Left lung (tissue), 10 donors: ENCODE data around the gene EPB41L5. TPM values are rescaled to one million over a fixed set of nuclear protein-coding genes. Genes with fewer than 3 reads are reported as not detected.
A peak's percentile ranks its signal among the peaks of the same experiment; 100 is the strongest.
"Not testable (repeated sequence)": the region's sequence is repeated elsewhere in the genome, so short reads cannot be mapped to it uniquely, and the experiment has no call there.

Experiments used
- ATAC-seq: fragments of 200-7000 bp; cut with Tn5 transposase; one replicate; pipeline ENCODE4 v1.9.1; 2020; ENCODE audit warnings: moderate library complexity
- DNase-seq, 4 donors: peaks; one replicate each; pipeline ENCODE4 v3.0.0-alpha.2; 2013 to 2020
- H3K27ac ChIP-seq, 2 donors: fragments of 200-600 bp; sonication (generic) in 1 of 2; one replicate each; pipeline versions ENCODE4 v1.5.0 to v1.8.0; 2020 to 2021
- H3K27me3 ChIP-seq, 2 donors: fragments of 200-600 bp; sonication (generic) in 1 of 2; one replicate each; pipeline versions ENCODE4 v1.5.0 to v1.8.0; 2020 to 2021
- H3K36me3 ChIP-seq, 2 donors: fragments of 200-600 bp; sonication (generic) in 1 of 2; one replicate each; pipeline versions ENCODE4 v1.5.0 to v1.8.0; 2020 to 2021
- H3K4me1 ChIP-seq, 2 donors: fragments of 200-600 bp; one replicate each; pipeline ENCODE4 v1.8.0; 2021
- H3K4me3 ChIP-seq, 2 donors: fragments of 200-600 bp; sonication (generic) in 1 of 2; one replicate each; pipeline versions ENCODE4 v1.5.0 to v1.8.0; 2020 to 2021; ENCODE audit warnings: mild to moderate bottlenecking in 1 of 2
- H3K9me3 ChIP-seq, 2 donors: fragments of 200-600 bp; sonication (generic) in 1 of 2; one replicate each; pipeline versions ENCODE4 v1.5.0 to v1.8.0; 2020 to 2021
- CTCF ChIP-seq, 2 donors: fragments of 200-600 bp; sonication (generic) in 1 of 2; IDR thresholded peaks; one replicate each; pipeline versions ENCODE4 v1.5.0 to v1.8.0; 2021; ENCODE audit warnings: antibody characterized with exemption in 2 of 2
- intact Hi-C, 2 donors: fragments of 100-400 bp; cut with DNase I; formaldehyde crosslinking; loops; one replicate each; pipeline versions ENCODE4 v1.11.2 to v1.14.2; 2022
- polyA plus RNA-seq, 6 donors: library from polyadenylated mRNA; unstranded; fragments of 120-200 nt; gene quantifications; one replicate each; pipeline ENCODE4 v1.2.1, GENCODE V29; 2013; ENCODE audit not compliant: insufficient read length in 6 of 6
- total RNA-seq, 2 donors: library from RNA; stranded (reverse); fragmentation: NEBNext Ultra II Directional; extraction: Animal tissue kit (Norgen Biotek cat#: 25700); gene quantifications; one replicate each; pipeline ENCODE4 v1.2.1, GENCODE V29; 2021
- donor health status: DM: no; HTN: yes; CAD: no.
- donor health status: DM: no; HTN: no; CAD: no.

Gene EPB41L5
- total and polyA plus RNA-seq, 8 donors, result 36.0 to 53.8 (median 38.9) TPM

GRCh38 chr2:120134263-120134662, 121.4 kb downstream of the EPB41L5 start:
- H3K9me3 ChIP-seq, result no peaks in the 10 kb centered on the region
- H3K27me3 ChIP-seq, result no peaks in the 10 kb centered on the region
- ATAC-seq (peak; percentile 68), DNase-seq (no peak)
- peaks cover 0 to 6% of the 10 kb centered on the region in 2 donors for H3K36me3 ChIP-seq
- H3K27ac ChIP-seq, result no peak overlapping the region
- TF ChIP-seq CTCF (IDR thresholded peaks at IDR 0.05), result no peak
- no peak overlapping the region for H3K4me3 ChIP-seq
- intact Hi-C loops, result no loop called here
- H3K4me1 ChIP-seq, result no peaks in the 10 kb centered on the region

DNA sequence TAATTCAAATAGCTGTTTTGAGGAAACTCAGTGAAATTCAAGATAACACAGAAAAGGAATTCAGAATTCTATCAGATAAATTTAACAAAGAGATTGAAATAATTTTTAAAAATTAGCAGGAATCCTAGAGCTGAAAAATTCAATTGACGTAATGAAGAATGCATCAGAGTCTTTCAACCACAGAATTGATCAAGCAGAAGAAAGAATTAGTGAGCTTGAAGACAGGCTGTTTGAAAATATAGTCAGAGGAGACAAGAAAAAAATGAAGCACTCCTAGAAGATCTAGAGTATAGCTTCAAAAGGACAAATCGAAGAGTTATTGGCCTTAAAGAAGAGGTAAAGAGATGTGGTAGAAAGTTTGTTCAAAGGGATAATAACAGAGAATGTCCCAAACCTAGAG, 122.1 kb downstream of the EPB41L5 start:
- H3K27ac ChIP-seq, ATAC-seq, H3K4me1 ChIP-seq, DNase-seq, H3K36me3 ChIP-seq, H3K9me3 ChIP-seq, H3K27me3 ChIP-seq, H3K4me3 ChIP-seq, intact Hi-C loops: not testable (repeated sequence)

DNA sequence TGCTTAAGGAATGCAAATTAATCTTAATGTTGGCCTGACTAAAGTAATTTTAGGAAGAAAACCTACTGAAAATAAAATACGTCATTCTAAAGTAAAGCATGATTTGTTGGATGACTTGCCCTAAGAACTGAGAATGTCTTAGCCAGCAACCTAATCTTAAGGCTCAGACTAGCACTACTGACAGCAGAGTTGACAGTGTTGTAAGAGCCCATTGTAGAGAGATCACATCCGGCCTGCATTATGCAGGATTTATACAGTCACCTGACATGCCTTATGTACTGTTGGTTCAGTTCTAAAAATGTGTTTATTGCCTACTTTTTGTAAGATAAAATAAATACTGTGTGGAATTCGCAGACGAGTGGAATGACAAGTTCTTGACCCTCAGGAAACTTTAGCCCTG, 128.0 kb downstream of the EPB41L5 start:
- no peaks in the 10 kb centered on the region for H3K36me3 ChIP-seq
- ATAC-seq (no peak), DNase-seq (no peak)
- TF ChIP-seq CTCF (IDR thresholded peaks at IDR 0.05), result no peak
- H3K27ac ChIP-seq, result no peak overlapping the region
- H3K27me3 ChIP-seq, result no peaks in the 10 kb centered on the region
- H3K4me1 ChIP-seq, result no peaks in the 10 kb centered on the region
- no peaks in the 10 kb centered on the region for H3K9me3 ChIP-seq
- intact Hi-C loops, result no loop called here
- no peak overlapping the region for H3K4me3 ChIP-seq

DNA sequence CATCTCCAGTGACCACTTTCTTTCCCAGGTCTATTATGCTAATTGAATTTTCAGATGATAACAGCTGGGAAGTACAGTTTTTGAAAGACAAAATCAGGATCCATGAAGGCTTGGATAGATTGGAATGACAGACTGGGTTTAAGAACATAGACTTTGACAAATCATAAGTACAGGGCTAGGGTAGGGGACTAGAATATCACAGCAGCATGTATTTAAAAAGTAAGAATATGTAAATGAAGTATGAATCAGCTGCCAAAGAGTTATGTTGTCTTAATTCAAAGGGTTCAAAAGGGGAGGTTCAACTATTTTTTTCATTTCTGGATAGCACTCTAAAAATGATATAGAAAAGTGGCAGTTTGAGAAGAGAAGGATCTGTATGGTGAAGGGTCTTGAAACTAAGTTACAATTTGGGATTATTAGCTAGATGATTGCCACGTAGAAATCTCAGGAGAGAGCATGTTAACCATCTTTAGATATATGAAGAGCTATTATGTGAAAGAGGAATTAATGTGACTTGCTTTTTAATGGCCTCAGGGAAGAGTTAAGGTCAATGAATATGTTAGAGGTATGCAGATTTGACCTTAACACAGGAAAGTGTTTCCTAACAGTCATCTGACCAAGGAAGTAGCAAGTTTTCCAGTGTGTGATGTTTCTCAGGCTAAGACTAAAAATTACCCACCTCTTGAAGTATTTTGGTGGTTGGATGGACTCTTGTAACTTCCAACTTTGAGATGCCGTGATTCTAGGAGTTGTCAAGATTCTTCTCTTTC, 128.6 kb downstream of the EPB41L5 start:
- intact Hi-C loops, result no loop called here
- Histone ChIP-seq H3K27me3 (no peaks in the 10 kb centered on the region), H3K9me3 (no peaks in the 10 kb centered on the region), H3K4me1 (no peaks in the 10 kb centered on the region), H3K27ac (no peak overlapping the region), H3K4me3 (no peak overlapping the region), H3K36me3 (no peaks in the 10 kb centered on the region)
- DNase-seq (no peak), ATAC-seq (no peak)
- no peak for TF ChIP-seq CTCF (IDR thresholded peaks at IDR 0.05)

- Histone ChIP-seq H3K4me1 (no peaks in the 10 kb centered on the region), H3K27ac (no peak overlapping the region)
- intact Hi-C loops, result no loop called here
Measured at GRCh38 chr2:120142528-120143219, 129.8 kb downstream of the EPB41L5 start.

More at GRCh38 chr2:120142528-120143219, 129.8 kb downstream of the EPB41L5 start:
- H3K9me3 ChIP-seq, result no peaks in the 10 kb centered on the region
- H3K36me3 ChIP-seq, result no peaks in the 10 kb centered on the region
- ATAC-seq (no peak), DNase-seq (no peak)
- H3K4me3 ChIP-seq, result no peak overlapping the region
- no peaks in the 10 kb centered on the region for H3K27me3 ChIP-seq
- no peak for TF ChIP-seq CTCF (IDR thresholded peaks at IDR 0.05)
